ENCODE measurements around the gene SMG6. TPM values are rescaled to one million over a fixed set of nuclear protein-coding genes. Genes with fewer than 3 reads are reported as not detected.
A peak's percentile ranks its signal among the peaks of the same experiment; 100 is the strongest.

Gene SMG6

Small RNAs within 50 kb of the gene (small RNA-seq; reads per million reads assigned to genes)
- gene AC090617.6 (ENCODE audit: low read depth) = not detected
- not detected for gene AC090617.7 (ENCODE audit: low read depth)
- not detected for gene AC090617.8 (ENCODE audit: low read depth)
- gene AC090617.9 (ENCODE audit: low read depth) = not detected
- 364 reads per million, percentile 95 among the genes with 10 or more reads in this experiment for gene MIR132 (ENCODE audit: low read depth)
- 80.8 reads per million, percentile 92 among the genes with 10 or more reads in this experiment for gene MIR212 (ENCODE audit: low read depth)
- gene OVCA2 (ENCODE audit: low read depth) = not detected
- gene RN7SL624P (ENCODE audit: low read depth) = not detected
- 363 reads per million, percentile 95 among the genes with 10 or more reads in this experiment for gene SNORD91A (ENCODE audit: low read depth)
- 93.8 reads per million, percentile 92 among the genes with 10 or more reads in this experiment for gene SNORD91B (ENCODE audit: low read depth)
